HepG2 (cell line): ENCODE results near the gene NOP14. TPM values are rescaled to one million over a fixed set of nuclear protein-coding genes. Genes with fewer than 3 reads are reported as not detected.

Source experiments
- AGO2 ChIP-seq: fragments of 200-400 bp; formaldehyde crosslinking; optimal IDR thresholded peaks from 2 replicates; pipeline ENCODE3; 2017; ENCODE audit warnings: mild to moderate bottlenecking, low read depth, low read length, moderate library complexity
- IKZF1 ChIP-seq: fragments of 450-650 bp; IDR thresholded peaks from 2 replicates; pipeline ENCODE4 v1.7.1; 2016
- KDM2A ChIP-seq: sonication (generic); formaldehyde crosslinking; IDR thresholded peaks from 2 replicates; pipeline ENCODE4 v1.4.0; 2020; ENCODE audit warnings: low read depth, missing genetic modification reagents, borderline replicate concordance
- MEIS2 ChIP-seq: sonication (generic); formaldehyde crosslinking; IDR thresholded peaks from 2 replicates; pipeline ENCODE4 v1.9.0; 2021; ENCODE audit warnings: mild to moderate bottlenecking, missing genetic modification reagents
- MXI1 ChIP-seq: IDR thresholded peaks from 3 replicates; pipeline ENCODE4 v1.6.1; 2012; ENCODE audit warnings: low read depth, low read length, inconsistent platforms, borderline replicate concordance
- RFX5 ChIP-seq: IDR thresholded peaks from 2 replicates; pipeline ENCODE4 v1.6.1; 2011; ENCODE audit warnings: low read depth, low read length, improper control_type of control experiment
- SIN3B ChIP-seq: fragments of 150-350 bp; IDR thresholded peaks from 2 replicates; pipeline ENCODE4 v1.6.1; 2014; ENCODE audit warnings: low read length
- SOX13 ChIP-seq, 3 experiments: fragments of 450-650 bp in 1 of 3; sonication (generic) in 1 of 3; formaldehyde crosslinking in 1 of 3; IDR thresholded peaks in 2 of 3; conservative IDR thresholded peaks in 1 of 3; 2 replicates each; pipeline versions ENCODE4 v1.5.0 to v1.6.1; 2016 to 2020; ENCODE audit warnings: antibody characterized with exemption in 1 of 3, mild to moderate bottlenecking in 1 of 3, missing compliant biosample characterization in 1 of 3, missing genetic modification reagents in 1 of 3, moderate library complexity in 1 of 3
- TARDBP ChIP-seq: sonication (generic); formaldehyde crosslinking; IDR thresholded peaks from 2 replicates; pipeline ENCODE4 v1.8.0; 2022; ENCODE audit warnings: mild to moderate bottlenecking, missing genetic modification reagents
- ZC3H13 ChIP-seq: sonication (generic); formaldehyde crosslinking; IDR thresholded peaks from 2 replicates; pipeline ENCODE4 v1.8.1; 2023; ENCODE audit warnings: mild to moderate bottlenecking, missing genetic modification reagents, moderate library complexity
- ZFP41 ChIP-seq: sonication (generic); formaldehyde crosslinking; IDR thresholded peaks from 2 replicates; pipeline ENCODE4 v1.4.0; 2020; ENCODE audit warnings: mild to moderate bottlenecking, missing genetic modification reagents, borderline replicate concordance
- ZNF20 ChIP-seq: sonication (generic); formaldehyde crosslinking; IDR thresholded peaks from 2 replicates; pipeline ENCODE4 v1.4.0; 2020; ENCODE audit warnings: mild to moderate bottlenecking, moderate library complexity, missing genetic modification reagents
- ZNF564 ChIP-seq: sonication (generic); formaldehyde crosslinking; IDR thresholded peaks from 2 replicates; pipeline ENCODE4 v1.8.1; 2023; ENCODE audit warnings: mild to moderate bottlenecking, missing genetic modification reagents
- ZNF678 ChIP-seq: sonication (generic); formaldehyde crosslinking; IDR thresholded peaks from 2 replicates; pipeline ENCODE4 v1.4.0; 2020; ENCODE audit warnings: mild to moderate bottlenecking, missing genetic modification reagents
- ZNF768 ChIP-seq: sonication (generic); formaldehyde crosslinking; IDR thresholded peaks from 2 replicates; pipeline ENCODE4 v1.4.0; 2020; ENCODE audit warnings: missing genetic modification reagents
- ZNF776 ChIP-seq: sonication (generic); formaldehyde crosslinking; IDR thresholded peaks from 2 replicates; pipeline ENCODE4 v1.4.0; 2020; ENCODE audit warnings: mild to moderate bottlenecking, missing genetic modification reagents
- polyA plus RNA-seq, 8 experiments: library from polyadenylated mRNA; depleted of rRNA in 3 of 8; stranded (reverse) in 7 of 8; unstranded in 1 of 8; fragments of >200 nt; fragmentation: Illumina TruSeq in 4 of 8; extraction: Trizol in 4 of 8; gene quantifications; 2 replicates each; pipeline versions ENCODE4 v1.2.1 to v1.2.3, GENCODE V29; 2011 to 2016; ENCODE audit warnings: low read depth in 4 of 8, missing spikeins in 1 of 8, mixed read lengths in 1 of 8; ENCODE audit not compliant: insufficient read depth in 1 of 8
- total RNA-seq, 5 experiments: library from RNA; depleted of rRNA; stranded (reverse); fragments of >200 nt; fragmentation: Illumina TruSeq; extraction: Trizol; gene quantifications; 2 replicates each; pipeline ENCODE4 v1.2.3, GENCODE V29; 2016; ENCODE audit warnings: low read depth in 1 of 5
- TF ChIP-seq, protein P1 (sequence below): sonication (generic); formaldehyde crosslinking; conservative IDR thresholded peaks from 2 replicates; pipeline ENCODE4 v1.8.0; 2022; ENCODE audit warnings: low read depth, missing genetic modification reagents
- TF ChIP-seq, protein P2 (sequence below): sonication (generic); formaldehyde crosslinking; IDR thresholded peaks from 2 replicates; pipeline ENCODE4 v1.5.1; 2020; ENCODE audit warnings: missing genetic modification reagents, mild to moderate bottlenecking, borderline replicate concordance
- TF ChIP-seq, protein P3 (sequence below): sonication (generic); formaldehyde crosslinking; IDR thresholded peaks from 2 replicates; pipeline ENCODE4 v1.8.1; 2023; ENCODE audit warnings: mild to moderate bottlenecking, missing genetic modification reagents
- TF ChIP-seq, protein P4 (sequence below): sonication (generic); formaldehyde crosslinking; IDR thresholded peaks from 2 replicates; pipeline ENCODE4 v1.4.0; 2020; ENCODE audit warnings: missing genetic modification reagents
- TF ChIP-seq, protein P5 (sequence below): IDR thresholded peaks from 2 replicates; pipeline ENCODE4 v1.6.1; 2016; ENCODE audit warnings: mild to moderate bottlenecking

Gene NOP14
- total and polyA plus RNA-seq, 2 of the 13 experiments (the other 11 are each of a cell fraction or from before 2014, with no cell fraction given): 6.9 to 47.9 TPM

DNA sequence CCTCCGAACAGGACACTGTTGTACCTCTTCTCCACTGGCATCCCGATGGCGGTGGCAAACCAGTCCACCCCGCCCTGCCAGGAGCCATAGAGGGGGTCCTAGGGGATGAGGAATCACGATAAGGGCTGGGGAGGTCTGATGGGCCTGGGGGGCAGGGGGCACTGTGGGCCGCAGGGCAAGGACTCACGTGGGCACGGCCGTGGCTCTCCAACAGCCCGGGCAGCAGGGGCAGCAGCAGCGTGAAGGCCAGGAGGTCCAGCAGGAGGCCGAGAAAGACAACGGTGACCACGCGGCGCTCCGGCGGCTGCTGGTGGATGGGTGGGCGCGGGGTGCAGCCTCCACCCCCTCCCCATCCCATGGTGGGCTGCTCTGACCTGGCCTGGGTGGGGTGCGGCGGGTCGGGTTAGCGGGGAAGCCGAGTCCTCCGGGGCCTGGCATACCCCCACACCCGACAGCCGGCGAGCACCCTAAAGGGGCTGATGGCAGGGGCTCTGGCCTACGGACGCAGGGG, 29.6 kb downstream of the NOP14 start (continued):
- TF ChIP-seq SOX13 (IDR thresholded peaks at IDR 0.05) (no peak), SOX13 (CRISPR knock-in tag; conservative IDR thresholded peaks at IDR 0.05 in 1 of 2, IDR thresholded peaks at IDR 0.05 in 1 of 2) (no peak), KDM2A (peak; percentile 78; the same call in 1 of the 2 replicates), RFX5 (no peak), MXI1 (no peak), ZNF564 (CRISPR knock-in tag) (no peak), ZFP41 (no peak), ZC3H13 (CRISPR knock-in tag) (no peak), ZNF776 (CRISPR knock-in tag) (0 out of 2 replicates have a peak, but pooled peaks have one; percentile 12), AGO2 (peak; percentile 72), MEIS2 (CRISPR knock-in tag) (no peak), IKZF1 (no peak), TARDBP (CRISPR knock-in tag) (no peak), ZNF768 (CRISPR knock-in tag) (0 out of 2 replicates have a peak, but pooled peaks have one; percentile 34), ZNF20 (no peak), SIN3B (no peak), ZNF678 (CRISPR knock-in tag) (no peak)
- TF ChIP-seq, protein P1, sequence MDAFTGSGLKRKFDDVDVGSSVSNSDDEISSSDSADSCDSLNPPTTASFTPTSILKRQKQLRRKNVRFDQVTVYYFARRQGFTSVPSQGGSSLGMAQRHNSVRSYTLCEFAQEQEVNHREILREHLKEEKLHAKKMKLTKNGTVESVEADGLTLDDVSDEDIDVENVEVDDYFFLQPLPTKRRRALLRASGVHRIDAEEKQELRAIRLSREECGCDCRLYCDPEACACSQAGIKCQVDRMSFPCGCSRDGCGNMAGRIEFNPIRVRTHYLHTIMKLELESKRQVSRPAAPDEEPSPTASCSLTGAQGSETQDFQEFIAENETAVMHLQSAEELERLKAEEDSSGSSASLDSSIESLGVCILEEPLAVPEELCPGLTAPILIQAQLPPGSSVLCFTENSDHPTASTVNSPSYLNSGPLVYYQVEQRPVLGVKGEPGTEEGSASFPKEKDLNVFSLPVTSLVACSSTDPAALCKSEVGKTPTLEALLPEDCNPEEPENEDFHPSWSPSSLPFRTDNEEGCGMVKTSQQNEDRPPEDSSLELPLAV (CRISPR knock-in tag): no peak
- TF ChIP-seq, protein P2, sequence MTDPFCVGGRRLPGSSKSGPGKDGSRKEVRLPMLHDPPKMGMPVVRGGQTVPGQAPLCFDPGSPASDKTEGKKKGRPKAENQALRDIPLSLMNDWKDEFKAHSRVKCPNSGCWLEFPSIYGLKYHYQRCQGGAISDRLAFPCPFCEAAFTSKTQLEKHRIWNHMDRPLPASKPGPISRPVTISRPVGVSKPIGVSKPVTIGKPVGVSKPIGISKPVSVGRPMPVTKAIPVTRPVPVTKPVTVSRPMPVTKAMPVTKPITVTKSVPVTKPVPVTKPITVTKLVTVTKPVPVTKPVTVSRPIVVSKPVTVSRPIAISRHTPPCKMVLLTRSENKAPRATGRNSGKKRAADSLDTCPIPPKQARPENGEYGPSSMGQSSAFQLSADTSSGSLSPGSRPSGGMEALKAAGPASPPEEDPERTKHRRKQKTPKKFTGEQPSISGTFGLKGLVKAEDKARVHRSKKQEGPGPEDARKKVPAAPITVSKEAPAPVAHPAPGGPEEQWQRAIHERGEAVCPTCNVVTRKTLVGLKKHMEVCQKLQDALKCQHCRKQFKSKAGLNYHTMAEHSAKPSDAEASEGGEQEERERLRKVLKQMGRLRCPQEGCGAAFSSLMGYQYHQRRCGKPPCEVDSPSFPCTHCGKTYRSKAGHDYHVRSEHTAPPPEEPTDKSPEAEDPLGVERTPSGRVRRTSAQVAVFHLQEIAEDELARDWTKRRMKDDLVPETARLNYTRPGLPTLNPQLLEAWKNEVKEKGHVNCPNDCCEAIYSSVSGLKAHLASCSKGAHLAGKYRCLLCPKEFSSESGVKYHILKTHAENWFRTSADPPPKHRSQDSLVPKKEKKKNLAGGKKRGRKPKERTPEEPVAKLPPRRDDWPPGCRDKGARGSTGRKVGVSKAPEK (CRISPR knock-in tag): no peak
- TF ChIP-seq, protein P3, sequence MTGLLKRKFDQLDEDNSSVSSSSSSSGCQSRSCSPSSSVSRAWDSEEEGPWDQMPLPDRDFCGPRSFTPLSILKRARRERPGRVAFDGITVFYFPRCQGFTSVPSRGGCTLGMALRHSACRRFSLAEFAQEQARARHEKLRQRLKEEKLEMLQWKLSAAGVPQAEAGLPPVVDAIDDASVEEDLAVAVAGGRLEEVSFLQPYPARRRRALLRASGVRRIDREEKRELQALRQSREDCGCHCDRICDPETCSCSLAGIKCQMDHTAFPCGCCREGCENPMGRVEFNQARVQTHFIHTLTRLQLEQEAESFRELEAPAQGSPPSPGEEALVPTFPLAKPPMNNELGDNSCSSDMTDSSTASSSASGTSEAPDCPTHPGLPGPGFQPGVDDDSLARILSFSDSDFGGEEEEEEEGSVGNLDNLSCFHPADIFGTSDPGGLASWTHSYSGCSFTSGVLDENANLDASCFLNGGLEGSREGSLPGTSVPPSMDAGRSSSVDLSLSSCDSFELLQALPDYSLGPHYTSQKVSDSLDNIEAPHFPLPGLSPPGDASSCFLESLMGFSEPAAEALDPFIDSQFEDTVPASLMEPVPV: no peak
- TF ChIP-seq, protein P4, sequence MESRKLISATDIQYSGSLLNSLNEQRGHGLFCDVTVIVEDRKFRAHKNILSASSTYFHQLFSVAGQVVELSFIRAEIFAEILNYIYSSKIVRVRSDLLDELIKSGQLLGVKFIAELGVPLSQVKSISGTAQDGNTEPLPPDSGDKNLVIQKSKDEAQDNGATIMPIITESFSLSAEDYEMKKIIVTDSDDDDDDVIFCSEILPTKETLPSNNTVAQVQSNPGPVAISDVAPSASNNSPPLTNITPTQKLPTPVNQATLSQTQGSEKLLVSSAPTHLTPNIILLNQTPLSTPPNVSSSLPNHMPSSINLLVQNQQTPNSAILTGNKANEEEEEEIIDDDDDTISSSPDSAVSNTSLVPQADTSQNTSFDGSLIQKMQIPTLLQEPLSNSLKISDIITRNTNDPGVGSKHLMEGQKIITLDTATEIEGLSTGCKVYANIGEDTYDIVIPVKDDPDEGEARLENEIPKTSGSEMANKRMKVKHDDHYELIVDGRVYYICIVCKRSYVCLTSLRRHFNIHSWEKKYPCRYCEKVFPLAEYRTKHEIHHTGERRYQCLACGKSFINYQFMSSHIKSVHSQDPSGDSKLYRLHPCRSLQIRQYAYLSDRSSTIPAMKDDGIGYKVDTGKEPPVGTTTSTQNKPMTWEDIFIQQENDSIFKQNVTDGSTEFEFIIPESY (CRISPR knock-in tag): peak; percentile 46; the same call in 1 of the 2 replicates
- TF ChIP-seq, protein P5, sequence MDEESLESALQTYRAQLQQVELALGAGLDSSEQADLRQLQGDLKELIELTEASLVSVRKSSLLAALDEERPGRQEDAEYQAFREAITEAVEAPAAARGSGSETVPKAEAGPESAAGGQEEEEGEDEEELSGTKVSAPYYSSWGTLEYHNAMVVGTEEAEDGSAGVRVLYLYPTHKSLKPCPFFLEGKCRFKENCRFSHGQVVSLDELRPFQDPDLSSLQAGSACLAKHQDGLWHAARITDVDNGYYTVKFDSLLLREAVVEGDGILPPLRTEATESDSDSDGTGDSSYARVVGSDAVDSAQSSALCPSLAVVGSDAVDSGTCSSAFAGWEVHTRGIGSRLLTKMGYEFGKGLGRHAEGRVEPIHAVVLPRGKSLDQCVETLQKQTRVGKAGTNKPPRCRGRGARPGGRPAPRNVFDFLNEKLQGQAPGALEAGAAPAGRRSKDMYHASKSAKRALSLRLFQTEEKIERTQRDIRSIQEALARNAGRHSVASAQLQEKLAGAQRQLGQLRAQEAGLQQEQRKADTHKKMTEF (CRISPR knock-in tag): 0 out of 2 replicates have a peak, but pooled peaks have one; percentile 40
